Keratinocyte (primary cell): ENCODE measurements around the gene CDIP1. TPM values are rescaled to one million over a fixed set of nuclear protein-coding genes. Genes with fewer than 3 reads are reported as not detected.

Experiments used
- DNase-seq: peaks from one replicate; pipeline ENCODE4 v3.0.0-alpha.2; 2011; ENCODE audit warnings: low read depth, missing footprints, low spot score
- FAIRE-seq: peaks from 2 replicates; lab custom pipeline; 2011; peaks lifted over from hg19 to GRCh38; lab: Jason Lieb, UNC
- H2AFZ ChIP-seq: 2 replicates; pipeline ENCODE4 v1.6.0; 2012; ENCODE audit warnings: low read length, control low read depth, inconsistent platforms; ENCODE audit not compliant: control insufficient read depth
- H3K27ac ChIP-seq: 2 replicates; pipeline ENCODE4 v1.5.1; 2011; ENCODE audit warnings: low read length; ENCODE audit not compliant: control insufficient read depth, insufficient read depth
- H3K27me3 ChIP-seq: 3 replicates; pipeline ENCODE4 v1.6.0; 2011; ENCODE audit warnings: low read length; ENCODE audit not compliant: control insufficient read depth, insufficient read depth; ENCODE audit errors: extremely low read depth
- H3K36me3 ChIP-seq, 2 experiments: 2 replicates in 1 of 2; 3 replicates in 1 of 2; pipeline ENCODE4 v1.5.1; 2011; ENCODE audit warnings: low read length in 2 of 2, mild to moderate bottlenecking in 1 of 2; ENCODE audit not compliant: control insufficient read depth in 2 of 2, insufficient read depth in 2 of 2; ENCODE audit errors: extremely low read depth in 1 of 2
- H3K4me1 ChIP-seq: 3 replicates; pipeline ENCODE4 v1.5.1; 2011; ENCODE audit warnings: low read length; ENCODE audit not compliant: control insufficient read depth, insufficient read depth; ENCODE audit errors: extremely low read depth
- H3K4me2 ChIP-seq: 3 replicates; pipeline ENCODE4 v1.6.0; 2011; ENCODE audit warnings: low read depth, low read length; ENCODE audit not compliant: control insufficient read depth, insufficient read depth; ENCODE audit errors: extremely low read depth
- H3K4me3 ChIP-seq, 3 experiments: fragments of 200-600 bp in 1 of 3; sonication (generic) in 1 of 3; 2 replicates in 2 of 3; 3 replicates in 1 of 3; pipeline ENCODE4 v1.5.1; 2011 to 2016; ENCODE audit warnings: low read length in 3 of 3, mild to moderate bottlenecking in 3 of 3, control low read depth in 2 of 3, inconsistent platforms in 1 of 3, low read depth in 1 of 3, mixed read lengths in 1 of 3, mixed run types in 1 of 3, moderate library complexity in 1 of 3; ENCODE audit not compliant: control insufficient read depth in 2 of 3, insufficient read depth in 2 of 3; ENCODE audit errors: extremely low read depth in 1 of 3
- H3K79me2 ChIP-seq: 2 replicates; pipeline ENCODE4 v1.6.0; 2012; ENCODE audit warnings: low read length; ENCODE audit not compliant: control insufficient read depth, insufficient read depth
- H3K9ac ChIP-seq: 3 replicates; pipeline ENCODE4 v1.6.0; 2011; ENCODE audit warnings: low read length; ENCODE audit not compliant: control insufficient read depth, insufficient read depth; ENCODE audit errors: extremely low read depth
- H3K9me1 ChIP-seq: 3 replicates; pipeline ENCODE4 v1.6.0; 2011; ENCODE audit warnings: low read length; ENCODE audit not compliant: control insufficient read depth, insufficient read depth; ENCODE audit errors: extremely low read depth
- H3K9me3 ChIP-seq: 2 replicates; pipeline ENCODE4 v1.5.1; 2012; ENCODE audit warnings: low read depth, low read length; ENCODE audit not compliant: control insufficient read depth
- H4K20me1 ChIP-seq: 3 replicates; pipeline ENCODE4 v1.6.0; 2011; ENCODE audit warnings: low read length; ENCODE audit not compliant: control insufficient read depth, insufficient read depth; ENCODE audit errors: extremely low read depth
- CTCF ChIP-seq, 3 experiments: IDR thresholded peaks in 1 of 3; conservative IDR thresholded peaks in 1 of 3; optimal IDR thresholded peaks in 1 of 3; 2 replicates in 2 of 3; 3 replicates in 1 of 3; pipeline versions ENCODE3 to v1.5.1; 2011; ENCODE audit warnings: low read length in 3 of 3, mild to moderate bottlenecking in 3 of 3, moderate library complexity in 2 of 3, control low read depth in 1 of 3, inconsistent platforms in 1 of 3; ENCODE audit not compliant: insufficient read depth in 2 of 3; ENCODE audit errors: extremely low read depth in 1 of 3
- EZH2 ChIP-seq: IDR thresholded peaks from one replicate; pipeline ENCODE4 v1.6.1; 2012; ENCODE audit warnings: inconsistent platforms, mild to moderate bottlenecking, low read length, moderate library complexity
- dilution Hi-C: fragments of 300-500 bp; cut with MboI; formaldehyde crosslinking; loops from one replicate; pipeline ENCODE4 v1.7.0; 2020; ENCODE audit warnings: low sequenced_read_pairs; ENCODE audit not compliant: extremely low pct_ligation_motif_present
- polyA plus RNA-seq, 5 experiments: library from polyadenylated mRNA; depleted of rRNA in 3 of 5; stranded (reverse) in 3 of 5; stranded (forward) in 1 of 5; unstranded in 1 of 5; fragments of >200 nt; gene quantifications; 1 replicate in 1 of 5; 2 replicates in 3 of 5; 3 replicates in 1 of 5; pipeline versions ENCODE4 v1.2.1 to v1.2.3, GENCODE V29; 2011 to 2012; ENCODE audit warnings: missing spikeins in 2 of 5, low read depth in 1 of 5, low replicate concordance in 1 of 5

Gene CDIP1
- polyA plus RNA-seq, 1 donor (not counting 4 experiments of a cell fraction or from before 2014, with no cell fraction given) = 19.8 TPM

- Histone ChIP-seq H3K9ac (no peak overlapping the region), H3K79me2 (no peaks in the 10 kb centered on the region), H3K9me3 (no peaks in the 10 kb centered on the region), H3K27ac (no peak overlapping the region), H3K36me3 (peaks cover 23 to 29% of the 10 kb centered on the region in 2 experiments), H3K4me2 (no peak overlapping the region), H4K20me1 (no peaks in the 10 kb centered on the region), H3K27me3 (no peaks in the 10 kb centered on the region), H3K9me1 (no peaks in the 10 kb centered on the region), H3K4me3 (no peak overlapping the region), H2AFZ (no peak overlapping the region), H3K4me1 (peaks cover 17% of the 10 kb centered on the region)
- TF ChIP-seq CTCF (optimal IDR thresholded peaks at IDR 0.05 in 1 of 3, IDR thresholded peaks at IDR 0.05 in 1 of 3, conservative IDR thresholded peaks at IDR 0.05 in 1 of 3; ENCODE audit: extremely low read depth in 1 of 3, insufficient read depth in 2 of 3, low read length in 3 of 3) (no peak), EZH2 (no peak)
- no peak for FAIRE-seq
- dilution Hi-C loops = no loop called here
- no peak for DNase-seq
These were observed 77.1 kb downstream of the CDIP1 start for GRCh38 chr16:4461250-4462085.

GRCh38 chr16:4460936-4461249 lies 77.7 kb downstream of the CDIP1 start:
- Histone ChIP-seq H3K36me3 (peaks cover 24 to 32% of the 10 kb centered on the region in 2 experiments), H3K27ac (no peak overlapping the region), H3K9me3 (no peaks in the 10 kb centered on the region), H3K27me3 (no peaks in the 10 kb centered on the region), H3K4me1 (peaks cover 17% of the 10 kb centered on the region), H2AFZ (no peak overlapping the region), H3K4me2 (no peak overlapping the region), H4K20me1 (no peaks in the 10 kb centered on the region), H3K9ac (no peak overlapping the region), H3K9me1 (no peaks in the 10 kb centered on the region), H3K4me3 (no peak overlapping the region), H3K79me2 (no peaks in the 10 kb centered on the region)
- dilution Hi-C loops = no loop called here
- TF ChIP-seq EZH2 (no peak), CTCF (optimal IDR thresholded peaks at IDR 0.05 in 1 of 3, IDR thresholded peaks at IDR 0.05 in 1 of 3, conservative IDR thresholded peaks at IDR 0.05 in 1 of 3; ENCODE audit: extremely low read depth in 1 of 3, insufficient read depth in 2 of 3, low read length in 3 of 3) (no peak)
- DNase-seq (no peak), FAIRE-seq (no peak)

Other genes starting within 250 kb of the CDIP1 start
- gene GLIS2, start 222.7 kb downstream of the CDIP1 start, polyA plus RNA-seq = 0.63 to 2.3 TPM (median 1.0 TPM) in 3 replicates
- 25.0 to 41.2 TPM (median 32.7 TPM) in 3 replicates for gene PAM16, start 187.5 kb downstream of the CDIP1 start, polyA plus RNA-seq
- 0.37 to 1.1 TPM (median 0.46 TPM) in 3 replicates for gene VASN, start 166.9 kb downstream of the CDIP1 start, polyA plus RNA-seq
- gene CORO7, start 122.2 kb downstream of the CDIP1 start, polyA plus RNA-seq = 8.4 to 12.5 TPM (median 12.2 TPM) in 3 replicates
- gene DNAJA3, start 112.9 kb downstream of the CDIP1 start, polyA plus RNA-seq = 43.5 to 54.6 TPM (median 48.4 TPM) in 3 replicates
- gene NMRAL1, start 64.1 kb downstream of the CDIP1 start, polyA plus RNA-seq = 39.5 to 61.6 TPM (median 48.7 TPM) in 3 replicates
- gene HMOX2, start 62.4 kb downstream of the CDIP1 start, polyA plus RNA-seq = 165 to 180 TPM (median 167 TPM) in 3 replicates
- gene C16orf96, start 17.6 kb upstream of the CDIP1 start, polyA plus RNA-seq = not detected in 3 replicates
- gene UBALD1, start 76.1 kb upstream of the CDIP1 start, polyA plus RNA-seq = 3.6 to 7.7 TPM (median 4.0 TPM) in 3 replicates
- 1.9 to 6.7 TPM (median 2.6 TPM) in 3 replicates for gene MGRN1, start 86.1 kb upstream of the CDIP1 start, polyA plus RNA-seq
- 23.0 to 28.8 TPM (median 24.2 TPM) in 3 replicates for gene NUDT16L1, start 154.8 kb upstream of the CDIP1 start, polyA plus RNA-seq
- 9.7 to 14.7 TPM (median 11.7 TPM) in 3 replicates for gene ANKS3, start 195.5 kb upstream of the CDIP1 start, polyA plus RNA-seq
- 0.26 to 0.57 TPM (median 0.33 TPM) in 3 replicates for gene DNAAF8, start 195.8 kb upstream of the CDIP1 start, polyA plus RNA-seq
- gene ZNF500, start 228.4 kb upstream of the CDIP1 start, polyA plus RNA-seq = 3.3 to 5.2 TPM (median 3.5 TPM) in 3 replicates
- gene SEPTIN12, start 249.6 kb upstream of the CDIP1 start, polyA plus RNA-seq = not detected in 3 replicates